Uterus (tissue), 4 donors: ENCODE results near the gene ORM2. TPM values are rescaled to one million over a fixed set of nuclear protein-coding genes. Genes with fewer than 3 reads are reported as not detected.

Experiments used
- DNase-seq, 2 donors: peaks; one replicate each; pipeline ENCODE4 v3.0.0-alpha.2; 2019 to 2020
- H3K27ac ChIP-seq, 2 donors: fragments of 200-600 bp; sonication (generic); 1 replicate in 1 of 2; 2 replicates in 1 of 2; pipeline ENCODE4 v1.5.1; 2016 to 2018
- H3K27me3 ChIP-seq, 2 donors: fragments of 200-600 bp; sonication (generic); one replicate each; pipeline ENCODE4 v1.5.1; 2018 to 2019; ENCODE audit warnings: control low read depth in 1 of 2
- H3K36me3 ChIP-seq, 2 donors: fragments of 200-600 bp; sonication (generic); one replicate each; pipeline ENCODE4 v1.5.1; 2019; ENCODE audit warnings: control low read depth in 1 of 2
- H3K4me1 ChIP-seq, 2 donors: fragments of 200-600 bp; sonication (generic); one replicate each; pipeline ENCODE4 v1.5.1; 2018 to 2019; ENCODE audit warnings: control low read depth in 1 of 2
- H3K4me3 ChIP-seq, 2 donors: fragments of 200-600 bp; sonication (generic); 1 replicate in 1 of 2; 2 replicates in 1 of 2; pipeline ENCODE4 v1.5.1; 2018 to 2019; ENCODE audit warnings: mild to moderate bottlenecking in 1 of 2
- H3K9me3 ChIP-seq, 2 donors: fragments of 200-600 bp; sonication (generic); one replicate each; pipeline ENCODE4 v1.5.1; 2019; ENCODE audit warnings: control low read depth in 1 of 2
- CTCF ChIP-seq, 4 experiments: fragments of 200-600 bp in 2 of 4; fragments of 450-650 bp in 2 of 4; sonication (generic) in 2 of 4; IDR thresholded peaks; one replicate each; pipeline ENCODE4 v1.5.1; 2016 to 2019; ENCODE audit warnings: antibody characterized with exemption in 4 of 4, mild to moderate bottlenecking in 2 of 4, moderate library complexity in 1 of 4
- POLR2A ChIP-seq, 2 donors: fragments of 450-650 bp; IDR thresholded peaks; one replicate each; pipeline ENCODE4 v1.6.1; 2016; ENCODE audit warnings: antibody characterized with exemption in 2 of 2, mild to moderate bottlenecking in 1 of 2, moderate library complexity in 1 of 2
- intact Hi-C: fragments of 100-400 bp; cut with DNase I; formaldehyde crosslinking; loops from one replicate; pipeline ENCODE4 v1.15.1; 2023; ENCODE audit warnings: low total_unique reads
- total RNA-seq, 4 donors: library from RNA; depleted of rRNA in 3 of 4; stranded (reverse); fragments of >200 nt in 3 of 4; gene quantifications; one replicate each; pipeline versions ENCODE4 v1.1.0 to v1.2.4, GENCODE V29; 2014 to 2023
- donor health status: DM: yes; HTN: yes; CAD: no.

Gene ORM2
- total RNA-seq, 4 donors from 2014 or later = 1.2 TPM; not detected in 3

GRCh38 chr9:114287001-114287762 is 42.5 kb upstream of the ORM2 start:
- Histone ChIP-seq H3K27ac (no peak overlapping the region), H3K36me3 (no peaks in the 10 kb centered on the region), H3K27me3 (no peaks in the 10 kb centered on the region), H3K4me1 (no peaks in the 10 kb centered on the region), H3K4me3 (no peak overlapping the region), H3K9me3 (no peaks in the 10 kb centered on the region)
- peak; percentile 15 to 16 for DNase-seq
- intact Hi-C loops = no loop called here
- TF ChIP-seq CTCF (IDR thresholded peaks at IDR 0.05) = no peak

DNA sequence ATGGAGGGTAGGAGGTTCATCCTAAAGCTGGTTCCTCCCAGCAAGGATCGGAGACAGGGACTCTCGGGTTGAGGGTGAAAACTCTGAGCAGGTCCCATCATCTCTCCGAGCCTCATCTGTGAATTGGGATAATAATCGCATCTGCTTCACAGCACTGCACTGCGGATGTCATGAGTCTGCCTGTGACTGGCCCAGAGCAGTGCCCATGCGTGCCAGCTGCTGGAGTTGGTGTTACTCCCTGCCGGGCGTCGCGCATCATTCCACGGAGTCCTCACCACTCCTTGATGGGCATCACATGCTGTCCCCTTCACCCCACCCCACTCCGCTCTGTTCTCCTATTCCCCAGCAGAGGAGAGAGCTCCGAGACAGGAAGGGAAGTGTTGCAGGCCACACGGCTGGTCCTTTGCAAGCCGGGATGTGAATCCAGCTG is 41.9 kb upstream of the ORM2 start:
- TF ChIP-seq POLR2A (IDR thresholded peaks at IDR 0.05) = no peak
- TF ChIP-seq CTCF (IDR thresholded peaks at IDR 0.05) = no peak
- H3K9me3 ChIP-seq = no peaks in the 10 kb centered on the region
- DNase-seq = peak; percentile 8 to 14
- no peaks in the 10 kb centered on the region for H3K36me3 ChIP-seq
- intact Hi-C loops = no loop called here
- no peak overlapping the region for H3K4me3 ChIP-seq
- no peak overlapping the region for H3K27ac ChIP-seq
- no peaks in the 10 kb centered on the region for H3K4me1 ChIP-seq
- no peaks in the 10 kb centered on the region for H3K27me3 ChIP-seq

DNA sequence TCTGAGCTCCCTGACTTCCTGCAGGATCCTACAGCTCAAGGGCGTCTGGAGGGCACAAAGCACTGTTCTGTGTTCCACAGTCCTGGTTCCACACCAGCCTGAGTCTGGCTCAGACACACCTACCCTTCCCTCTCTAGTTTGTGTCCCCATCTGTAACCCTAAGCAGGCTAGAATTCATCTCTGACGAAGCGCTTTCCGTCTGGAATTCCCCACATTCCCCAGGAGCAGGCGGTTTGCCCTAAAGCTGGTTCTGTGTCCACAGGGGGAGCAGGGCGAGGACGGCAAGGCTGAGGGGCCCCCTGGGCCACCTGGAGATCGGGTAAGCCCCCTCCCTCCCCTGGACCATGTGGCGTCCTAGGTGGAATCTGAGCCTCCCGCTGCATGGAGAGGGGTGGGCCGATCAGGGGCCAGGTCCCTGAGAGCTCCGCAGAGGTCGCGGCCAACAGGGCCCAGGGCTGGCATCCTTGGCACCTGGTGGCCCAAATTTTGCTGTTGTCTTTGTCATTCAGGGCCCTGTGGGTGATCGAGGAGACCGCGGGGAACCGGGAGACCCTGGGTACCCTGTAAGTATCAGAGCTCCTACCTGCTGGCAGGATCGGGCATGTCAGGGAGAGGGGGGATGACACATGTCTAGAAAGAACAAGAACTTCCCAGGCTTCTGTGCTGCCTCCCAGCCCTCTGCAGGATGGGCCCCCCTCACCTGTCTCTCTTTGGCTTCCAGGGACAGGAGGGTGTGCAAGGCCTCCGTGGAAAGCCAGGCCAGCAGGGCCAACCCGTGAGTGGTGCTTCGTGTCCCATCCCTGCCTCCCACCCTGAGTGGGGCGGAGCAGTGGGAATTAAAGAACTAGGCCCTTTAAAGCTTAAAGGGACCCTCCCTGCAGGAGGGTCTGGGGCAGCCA is 41.2 kb upstream of the ORM2 start:
- DNase-seq = peak; percentile 11 to 15
- TF ChIP-seq CTCF (IDR thresholded peaks at IDR 0.05) = no peak
- no peak for TF ChIP-seq POLR2A (IDR thresholded peaks at IDR 0.05)
- Histone ChIP-seq H3K36me3 (no peaks in the 10 kb centered on the region), H3K4me1 (no peaks in the 10 kb centered on the region), H3K27ac (no peak overlapping the region), H3K27me3 (no peaks in the 10 kb centered on the region), H3K9me3 (no peaks in the 10 kb centered on the region), H3K4me3 (no peak overlapping the region)
- intact Hi-C loops = no loop called here

GRCh38 chr9:114289106-114289505 is 40.6 kb upstream of the ORM2 start:
- no peak overlapping the region for H3K27ac ChIP-seq
- TF ChIP-seq CTCF (IDR thresholded peaks at IDR 0.05) = no peak
- TF ChIP-seq POLR2A (IDR thresholded peaks at IDR 0.05) = no peak
- no peaks in the 10 kb centered on the region for H3K9me3 ChIP-seq
- intact Hi-C loops = no loop called here
- H3K27me3 ChIP-seq = no peaks in the 10 kb centered on the region
- peak in 1 of 2 donors; percentile 10 for DNase-seq
- no peaks in the 10 kb centered on the region for H3K4me1 ChIP-seq
- H3K36me3 ChIP-seq = no peaks in the 10 kb centered on the region
- no peak overlapping the region for H3K4me3 ChIP-seq
